GM21447 (cell line): Measurements from ENCODE around the gene RNF180.
"Not testable (repeated sequence)": the region's sequence is repeated elsewhere in the genome, so short reads cannot be mapped to it uniquely, and the experiment has no call there.

Source experiments
- ATAC-seq: cut with Tn5 transposase; IDR thresholded peaks from one replicate; pipeline ENCODE4 v1.9.1; 2021; ENCODE audit not compliant: unreplicated experiment

The RNF180 gene

DNA sequence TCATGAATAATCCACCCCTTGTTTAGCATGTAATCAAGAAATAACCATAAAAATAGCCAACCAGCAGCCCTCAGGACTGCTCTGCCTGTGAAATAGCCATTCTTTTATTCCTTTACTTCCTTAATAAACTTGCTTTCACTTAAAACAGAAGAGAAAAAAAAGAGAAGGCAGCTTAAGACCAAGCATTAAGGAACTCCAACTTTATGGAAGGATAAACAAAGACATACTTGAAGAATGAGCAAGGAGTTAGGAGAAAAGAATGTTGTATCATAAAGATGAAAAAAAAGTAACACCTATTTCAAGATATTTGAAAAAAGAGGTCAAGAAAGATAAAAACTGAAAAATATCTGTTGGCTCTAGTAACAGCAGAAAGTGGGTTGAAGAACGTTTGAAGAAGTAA is 107.6 kb downstream of the RNF180 start:
- no peak for ATAC-seq

DNA sequence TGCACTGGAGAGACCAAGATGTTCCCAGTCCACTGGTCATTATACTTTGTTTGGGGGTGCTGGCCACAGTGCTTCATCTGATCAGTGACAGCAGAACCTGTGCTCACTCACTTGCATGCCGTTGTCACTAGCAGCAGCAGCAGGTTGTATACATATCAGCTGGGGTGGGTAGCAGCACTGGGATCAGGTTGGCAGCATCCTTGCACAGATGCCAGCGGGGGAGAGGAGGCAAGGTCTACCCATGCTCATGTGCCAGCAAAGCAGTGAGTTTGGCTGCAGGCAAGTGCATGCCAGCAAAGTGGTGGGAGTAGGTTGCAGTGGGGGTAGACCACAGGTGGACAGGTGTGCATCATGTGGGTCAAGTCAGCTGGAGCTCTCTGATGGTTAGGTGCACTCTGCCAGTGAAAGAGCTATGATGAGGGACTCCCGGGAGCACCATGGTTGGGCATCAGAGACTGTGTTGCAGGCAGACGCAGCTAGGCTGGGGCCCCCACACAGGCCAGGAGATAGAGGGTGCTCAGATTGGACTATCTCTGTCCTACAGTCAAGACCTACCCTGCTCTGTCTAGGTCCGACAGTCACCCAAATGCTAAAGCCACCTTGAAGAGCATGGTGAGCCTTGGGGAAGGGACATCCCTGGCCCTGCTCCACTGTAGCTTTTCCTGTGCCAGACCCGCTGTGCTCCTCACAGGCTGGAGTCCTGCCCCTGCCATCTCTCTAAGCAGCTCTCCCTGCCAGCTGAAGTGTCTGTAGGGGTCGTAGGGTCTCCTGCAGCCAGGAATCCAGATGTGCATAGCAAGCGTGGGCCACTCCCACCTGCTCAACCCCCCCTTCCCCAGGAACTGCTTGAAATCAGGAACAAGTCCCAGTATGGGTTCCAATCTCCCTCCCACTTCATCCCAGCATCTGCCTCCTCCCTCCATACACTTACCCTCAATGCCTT is 119.8 kb downstream of the RNF180 start:
- ATAC-seq: no peak

DNA sequence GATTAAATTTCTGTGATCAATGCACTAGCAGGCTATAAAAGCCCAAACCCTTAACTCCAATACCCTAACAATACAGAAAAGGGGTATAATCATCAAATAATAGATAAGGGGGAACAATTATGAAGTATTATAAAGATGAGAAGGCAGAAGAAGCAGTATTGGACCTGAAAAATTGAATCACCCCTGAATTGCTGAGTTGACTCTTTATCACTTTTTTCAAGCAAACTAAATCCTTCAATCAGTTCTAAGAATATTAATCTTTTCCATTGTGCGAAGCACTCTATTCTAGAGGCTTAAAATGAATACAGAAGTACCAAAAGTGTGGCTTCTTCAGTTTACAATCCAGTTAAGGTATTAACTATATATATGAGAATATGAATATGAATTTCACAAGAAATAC is 120.7 kb downstream of the RNF180 start:
- ATAC-seq: no peak

DNA sequence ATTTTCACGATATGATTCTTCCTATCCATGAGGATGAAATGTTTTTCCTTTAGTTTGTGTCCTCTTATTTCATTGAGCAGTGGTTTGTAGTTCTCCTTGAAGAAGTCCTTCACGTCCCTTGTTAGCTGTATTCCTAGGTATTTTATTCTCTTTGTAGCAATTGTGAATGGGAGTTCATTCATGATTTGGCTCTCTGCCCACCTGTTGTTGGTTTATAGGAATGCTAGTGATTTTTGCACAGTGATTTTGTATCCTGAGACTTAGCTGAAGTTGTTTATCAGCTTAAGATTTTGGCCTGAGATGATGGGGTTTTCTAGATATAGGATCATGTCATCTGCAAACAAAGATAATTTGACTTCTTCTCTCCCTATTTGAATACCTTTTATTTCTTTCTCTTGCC is 122.9 kb downstream of the RNF180 start:
- not testable (repeated sequence) for ATAC-seq

DNA sequence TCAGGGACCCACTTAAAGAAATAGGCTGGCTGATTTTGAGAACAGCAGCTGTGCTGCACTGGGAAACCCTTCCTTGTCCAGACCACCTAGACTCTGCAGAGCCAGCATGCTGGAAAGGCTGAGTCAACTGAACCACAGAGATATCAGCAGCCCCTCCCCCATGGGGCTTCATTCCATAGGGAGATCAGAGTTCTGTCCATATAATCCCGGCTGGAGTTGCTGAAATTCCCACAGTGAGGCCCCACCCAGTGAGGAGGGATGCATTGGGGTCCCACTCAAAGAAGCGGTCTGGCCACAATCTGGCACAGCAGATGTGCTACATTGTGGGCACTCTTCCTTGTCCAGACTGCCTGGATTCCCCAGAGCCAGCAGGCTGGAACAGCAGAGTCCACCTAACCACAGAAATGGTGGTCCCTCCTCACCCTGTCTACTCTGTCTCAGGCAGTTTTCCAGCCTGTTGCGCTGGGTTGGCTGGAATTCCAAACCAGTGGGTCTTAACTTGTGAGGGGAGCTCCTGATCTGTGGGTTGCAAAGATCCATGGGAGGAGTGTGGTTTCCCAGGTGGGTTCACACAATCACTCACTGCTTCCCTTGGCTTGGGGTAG is 127.1 kb downstream of the RNF180 start:
- ATAC-seq: no peak

DNA sequence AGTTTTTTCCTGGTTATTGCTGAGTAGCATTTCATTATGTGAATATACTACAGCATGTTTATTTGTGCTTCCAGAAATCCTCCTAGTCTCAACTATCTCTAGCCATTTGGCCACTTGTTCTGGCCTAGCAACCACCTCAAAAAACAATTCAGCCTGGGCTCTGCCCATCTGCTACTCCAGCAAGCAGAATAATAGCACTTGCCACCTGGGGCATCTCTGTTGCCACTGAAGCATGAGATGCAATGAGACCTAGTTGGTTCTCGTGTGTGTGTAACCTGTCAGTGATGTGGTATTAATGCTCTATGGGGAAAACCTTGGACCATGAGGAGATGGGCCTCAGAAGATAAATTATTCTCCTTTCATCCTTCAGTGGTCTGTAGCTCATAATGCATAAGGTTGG is 129.5 kb downstream of the RNF180 start:
- no peak for ATAC-seq

DNA sequence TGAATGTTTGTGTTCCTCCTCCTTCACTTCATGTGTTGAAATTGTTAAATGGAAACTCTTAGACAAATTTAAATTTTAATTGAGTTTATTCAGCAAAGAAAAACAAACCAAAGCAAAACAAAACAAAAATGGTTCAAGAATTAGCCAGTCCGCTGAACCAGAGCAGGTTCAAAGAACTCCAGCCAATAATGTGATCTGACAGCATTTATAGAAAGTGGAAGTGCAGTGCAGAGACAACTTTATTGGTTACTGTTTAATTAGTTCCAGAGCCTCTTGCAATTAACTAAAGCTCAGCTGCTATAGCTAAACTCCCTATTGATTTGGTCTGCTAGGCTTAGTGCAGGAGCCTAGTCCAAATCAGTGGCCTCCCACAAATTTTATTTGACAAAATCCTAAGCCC is 132.9 kb downstream of the RNF180 start:
- ATAC-seq: no peak

DNA sequence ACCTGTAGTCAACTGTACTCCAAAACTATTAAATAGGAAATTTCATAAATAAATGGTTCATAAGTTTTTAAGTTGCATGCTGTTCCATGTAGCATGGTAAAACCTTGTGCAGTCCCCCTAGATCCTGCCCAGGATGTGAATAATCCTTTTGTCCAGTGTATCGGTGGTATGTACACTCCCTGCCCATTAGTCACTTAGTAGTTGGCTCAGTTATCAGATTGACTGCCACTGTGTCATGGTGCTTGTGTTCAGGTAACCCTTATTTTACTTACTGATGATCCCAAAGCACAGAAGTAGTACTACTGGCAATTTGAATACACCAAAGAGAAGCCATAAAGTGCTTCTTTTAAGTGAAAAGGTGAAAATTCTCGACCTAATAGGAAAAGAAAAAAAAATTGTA is 134.2 kb downstream of the RNF180 start:
- ATAC-seq: no peak

DNA sequence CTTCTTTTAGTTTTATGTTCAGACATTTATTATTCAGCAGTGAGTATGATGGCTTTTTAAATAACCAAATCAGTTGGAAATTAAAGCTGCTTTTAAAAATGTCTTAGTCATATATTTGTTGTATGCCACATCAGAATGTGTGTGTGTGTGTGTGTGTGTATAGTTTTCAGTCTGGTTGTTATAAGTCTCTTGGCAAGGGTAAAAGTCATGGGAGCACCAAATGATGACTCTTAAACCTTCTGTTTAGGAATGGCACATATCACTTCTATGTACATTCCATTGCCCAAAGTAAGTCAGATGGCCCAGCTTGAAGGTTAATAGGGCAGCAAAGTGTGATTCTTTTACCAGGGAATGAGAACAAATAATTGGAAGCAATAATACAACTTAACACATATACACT is 135.9 kb downstream of the RNF180 start:
- no peak for ATAC-seq

DNA sequence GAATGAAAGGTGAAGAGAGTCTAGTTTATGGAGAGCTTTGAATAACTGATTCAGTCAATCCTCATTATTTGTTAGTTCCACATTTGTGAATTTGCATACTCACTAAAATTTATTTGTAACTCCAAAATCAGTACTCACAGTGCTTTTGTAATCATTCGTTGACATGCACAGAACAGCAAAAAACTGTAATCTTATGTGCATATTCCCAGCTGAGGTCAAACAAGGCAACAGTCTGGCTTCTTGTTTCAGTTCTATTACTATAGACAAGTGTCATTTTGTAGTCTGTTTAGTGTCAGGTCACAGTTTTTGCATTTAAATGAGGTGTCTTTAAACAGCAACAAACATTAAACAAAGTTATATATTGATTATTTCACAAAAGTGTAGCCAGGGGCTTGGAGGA is 142.5 kb downstream of the RNF180 start:
- no peak for ATAC-seq

DNA sequence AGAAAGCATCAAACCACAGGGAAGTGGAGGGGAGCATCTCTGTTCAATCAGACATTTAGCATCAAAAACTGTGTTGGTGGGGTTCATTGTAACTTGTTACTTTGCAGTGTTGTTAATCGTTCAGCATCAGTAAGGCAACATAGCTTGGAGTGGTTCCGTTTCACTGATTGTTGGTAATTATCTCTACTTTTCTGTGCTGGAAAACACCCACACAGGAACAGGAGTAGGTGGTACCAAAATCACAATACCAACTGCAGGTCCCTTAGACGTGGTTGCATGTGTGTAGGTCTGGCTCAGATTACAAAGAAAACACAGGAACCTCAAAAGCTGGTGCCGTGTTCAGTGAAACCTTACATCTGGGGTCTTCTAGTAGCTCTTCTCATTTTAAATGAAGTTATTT is 146.8 kb downstream of the RNF180 start:
- ATAC-seq: no peak

DNA sequence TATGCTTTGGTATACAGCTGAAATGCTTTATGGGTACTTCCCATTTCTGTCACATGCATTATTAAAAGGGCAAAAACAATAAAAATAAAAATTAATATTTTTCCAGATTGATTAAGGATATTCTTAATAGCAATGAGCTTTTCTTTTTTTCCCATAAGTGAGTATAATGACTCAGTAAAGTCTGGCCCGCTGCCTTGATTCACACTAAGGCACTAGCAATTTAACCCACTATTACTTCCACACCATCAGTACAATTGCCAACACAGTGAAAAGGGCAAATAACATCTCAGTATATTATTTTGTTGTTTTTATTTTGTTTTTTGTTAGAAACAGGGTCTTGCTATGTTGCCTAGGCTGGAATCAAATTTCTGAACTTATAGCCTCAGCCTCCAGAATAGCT is 150.1 kb downstream of the RNF180 start:
- ATAC-seq: no peak

DNA sequence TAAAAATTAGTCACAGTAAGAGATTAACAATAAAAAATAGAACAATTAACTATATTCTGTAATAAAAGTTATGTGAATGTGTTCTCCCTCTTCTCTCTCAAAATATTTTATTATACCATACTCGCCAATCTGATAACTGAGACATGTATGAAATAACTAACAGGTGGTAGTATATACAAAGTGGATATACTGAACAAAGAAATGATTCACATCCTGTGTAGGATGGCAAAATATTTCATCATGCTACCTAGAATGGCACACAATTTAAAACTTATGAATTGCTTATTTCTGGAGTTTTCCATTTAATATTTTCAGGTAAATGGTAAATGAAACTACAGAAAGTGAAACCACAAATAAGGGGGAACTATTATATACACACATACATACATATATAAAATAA is 152.5 kb downstream of the RNF180 start:
- no peak for ATAC-seq

DNA sequence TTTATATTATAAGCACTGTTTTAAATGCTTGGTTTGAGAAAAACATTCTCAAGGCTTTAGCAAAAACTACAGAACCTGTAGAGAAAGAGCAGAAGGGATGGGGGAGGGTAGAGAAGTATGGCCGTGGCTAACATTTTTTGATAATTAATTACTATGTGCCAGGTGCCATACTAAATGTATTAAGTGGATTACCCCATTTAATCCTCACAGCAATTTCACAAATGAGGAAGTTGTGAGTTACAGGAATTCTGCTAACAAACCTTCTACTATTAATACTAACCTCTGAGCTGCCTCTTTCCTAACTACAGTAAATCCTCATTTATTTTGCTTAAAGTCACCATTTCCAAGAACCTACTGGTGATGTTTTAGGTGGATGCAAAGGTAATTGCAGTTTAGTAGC is 157.9 kb downstream of the RNF180 start:
- ATAC-seq: no peak

DNA sequence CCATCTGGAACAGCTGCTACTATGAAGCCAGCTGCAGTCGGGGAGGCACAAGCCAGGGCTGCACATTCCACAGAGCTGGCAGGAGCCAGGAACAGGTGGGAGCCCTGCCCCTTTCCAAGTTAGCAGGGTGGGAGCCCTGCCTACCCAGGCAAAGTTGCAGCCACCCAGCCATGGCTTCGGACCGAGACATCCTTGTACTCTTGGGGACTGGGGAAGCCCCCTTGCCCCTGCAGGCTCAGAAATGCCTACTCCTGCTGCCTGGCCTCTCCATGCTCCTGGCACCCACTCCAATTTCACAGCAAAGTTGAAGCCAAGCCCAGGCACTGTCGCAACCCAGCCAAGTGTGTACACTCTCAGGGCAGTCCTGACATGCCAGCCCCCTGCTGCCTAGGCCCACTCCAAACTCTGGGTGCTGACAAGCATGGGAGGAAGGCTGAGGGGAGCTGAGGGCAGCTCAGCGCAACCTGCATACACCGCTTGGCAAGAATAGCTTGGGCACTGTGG is 165.1 kb downstream of the RNF180 start:
- no peak for ATAC-seq

DNA sequence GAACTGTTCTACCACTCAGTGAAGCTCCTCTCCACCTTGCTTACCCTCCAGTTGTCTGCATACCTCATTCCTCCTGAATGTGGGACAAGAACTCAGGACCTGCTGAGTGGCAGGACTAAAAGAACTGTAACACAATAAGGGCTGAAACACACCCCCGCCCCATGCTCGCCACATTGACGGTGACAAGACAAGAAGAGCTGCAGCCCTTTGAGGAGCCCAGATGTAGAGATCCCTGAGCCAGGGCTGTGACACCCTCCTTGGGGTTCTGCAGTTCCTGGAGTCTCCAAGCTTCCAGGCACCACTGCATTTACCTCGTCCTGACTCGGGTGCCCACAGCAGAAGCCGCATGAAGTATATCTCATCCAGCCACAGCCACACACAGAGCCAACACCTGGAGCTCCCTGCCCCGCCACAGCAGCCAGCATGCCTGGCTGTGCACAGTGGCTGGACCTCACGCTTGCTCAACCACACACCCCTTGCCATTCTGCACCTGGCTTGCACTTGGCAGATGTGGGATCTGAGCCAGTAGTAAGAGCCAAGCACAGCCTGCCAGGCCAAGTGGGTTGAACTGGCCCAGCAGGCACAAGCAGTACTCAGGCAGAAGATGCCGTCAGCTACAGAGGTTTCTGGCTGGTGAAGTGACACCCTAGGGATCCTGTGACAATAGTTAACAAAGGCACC is 166.1 kb downstream of the RNF180 start:
- ATAC-seq: no peak

DNA sequence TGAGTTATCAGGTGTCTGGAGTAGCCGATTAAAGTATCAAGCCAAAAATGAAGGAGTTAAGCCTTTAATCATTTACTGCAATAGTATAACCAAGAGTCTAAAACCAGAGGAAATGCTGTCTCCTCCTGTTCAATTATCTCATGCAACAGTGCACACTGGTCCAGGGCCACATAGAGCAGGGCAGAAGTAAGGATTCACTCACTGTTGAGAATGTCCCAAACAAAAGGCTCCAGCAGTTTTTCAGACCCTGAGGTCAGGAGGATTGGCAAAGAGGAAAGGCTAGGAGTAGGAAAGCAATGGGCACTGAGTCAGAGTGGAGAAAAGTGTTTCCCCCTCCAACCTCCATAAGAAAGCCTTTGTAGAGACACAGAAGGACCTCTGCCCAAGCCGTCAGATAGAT is 168.2 kb downstream of the RNF180 start:
- no peak for ATAC-seq

DNA sequence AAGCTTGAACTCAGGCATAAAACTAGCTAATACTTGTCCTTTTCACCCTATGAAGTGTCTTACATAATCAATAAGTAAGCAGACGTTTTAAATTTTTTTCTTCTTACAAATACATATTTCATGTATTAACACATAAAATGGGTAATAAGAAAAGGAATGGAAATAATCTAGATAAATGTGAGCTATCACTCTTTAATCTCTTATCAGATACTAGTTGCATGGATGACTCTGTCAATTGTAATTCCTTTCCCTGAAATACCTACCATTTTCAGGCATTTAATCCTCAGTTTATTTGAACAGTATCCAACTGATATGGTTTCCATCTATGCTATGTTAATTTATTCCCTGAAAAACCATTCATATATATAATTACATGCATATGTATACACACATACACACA is 174.1 kb downstream of the RNF180 start:
- no peak for ATAC-seq

DNA sequence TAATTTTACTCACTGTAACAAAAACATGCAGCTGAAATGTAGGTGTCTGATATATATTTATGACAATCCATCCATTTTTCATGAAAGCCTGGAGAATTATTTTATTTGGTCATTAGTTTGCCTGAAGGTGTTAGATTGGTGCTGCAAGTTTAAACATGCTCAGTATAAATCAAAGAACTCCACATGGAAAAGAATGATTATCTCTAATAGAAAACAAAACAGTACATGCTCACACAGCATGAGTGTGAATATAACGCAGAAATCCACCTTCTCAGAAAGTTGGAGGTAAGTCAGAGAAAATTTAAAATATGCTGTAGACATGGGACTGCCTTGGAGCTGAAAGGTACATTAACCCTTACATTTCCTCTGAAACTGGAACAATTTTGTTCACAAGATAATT is 174.7 kb downstream of the RNF180 start:
- ATAC-seq: no peak

DNA sequence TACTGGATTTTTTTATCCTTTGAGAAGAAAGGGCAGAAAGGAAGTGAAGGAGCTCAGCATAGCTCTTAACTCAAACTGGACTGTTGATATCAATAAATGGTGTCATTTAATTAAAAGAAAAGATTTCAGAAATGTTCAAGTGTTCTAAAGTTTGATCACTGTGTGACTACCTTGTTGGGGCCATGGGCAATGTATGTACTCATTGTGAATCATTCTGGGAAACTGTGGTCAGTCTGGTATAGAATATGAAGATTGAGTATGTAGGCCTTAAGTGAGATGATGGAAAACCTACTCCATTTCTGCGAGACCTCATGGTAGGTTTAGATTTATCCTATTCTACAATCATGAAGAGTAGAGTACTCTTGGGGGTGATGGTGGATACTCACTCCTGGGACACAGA is 175.7 kb downstream of the RNF180 start:
- no peak for ATAC-seq

DNA sequence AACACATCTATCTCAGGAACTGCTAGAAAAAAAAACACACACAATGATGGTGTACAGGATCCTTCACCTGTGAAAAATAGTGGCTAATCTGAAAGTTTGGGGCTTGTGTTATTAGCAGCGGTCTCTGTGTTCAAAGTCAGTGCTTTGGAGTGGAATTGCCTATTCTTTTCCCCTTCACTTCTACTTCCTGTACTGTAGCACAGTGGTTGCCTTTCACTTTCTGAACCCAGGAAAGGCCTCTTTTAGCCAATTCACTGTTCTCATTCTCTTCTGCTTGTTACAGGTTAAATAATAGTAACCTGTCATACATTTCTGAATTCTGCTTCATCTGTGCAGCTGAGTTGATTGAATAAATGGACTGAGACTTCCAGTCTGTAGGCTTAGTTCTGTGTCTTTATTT is 178.9 kb downstream of the RNF180 start:
- ATAC-seq: no peak

DNA sequence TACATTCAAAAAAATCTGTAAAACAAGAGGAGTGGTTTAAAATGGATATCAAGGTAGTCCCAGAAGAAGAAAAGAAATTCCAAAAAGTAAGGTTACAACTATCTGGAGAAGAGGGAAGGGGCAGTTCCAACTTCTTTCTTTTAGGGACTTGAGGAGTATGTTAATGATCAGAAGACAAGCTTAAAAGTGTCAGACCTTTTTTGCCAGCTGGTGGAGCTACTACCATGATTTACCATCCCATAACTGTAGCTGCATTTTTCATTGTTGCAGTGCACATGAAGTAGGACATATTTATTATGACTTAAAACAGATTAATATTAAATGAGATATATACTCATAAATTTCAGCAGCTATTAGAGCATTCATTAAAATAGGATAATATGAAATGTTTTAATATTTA is 181.7 kb downstream of the RNF180 start:
- no peak for ATAC-seq
